Erythroblast (primary cell): Measurements from ENCODE around the gene CCDC102B.
"Not testable (repeated sequence)": the region's sequence is repeated elsewhere in the genome, so short reads cannot be mapped to it uniquely, and the experiment has no call there.

Experiments used
- DNase-seq, 2 experiments: peaks; one replicate each; lab custom pipeline; 2025; lab: John Stamatoyannopoulos, UW
- GATA1 ChIP-seq: IDR thresholded peaks from 2 replicates; pipeline ENCODE4 v1.6.1; 2011; ENCODE audit warnings: low read depth, mild to moderate bottlenecking, control low read depth, low read length, moderate library complexity
- POLR2A ChIP-seq: IDR thresholded peaks from 2 replicates; pipeline ENCODE4 v1.6.1; 2011; ENCODE audit warnings: mild to moderate bottlenecking, low read length

CCDC102B gene

DNA sequence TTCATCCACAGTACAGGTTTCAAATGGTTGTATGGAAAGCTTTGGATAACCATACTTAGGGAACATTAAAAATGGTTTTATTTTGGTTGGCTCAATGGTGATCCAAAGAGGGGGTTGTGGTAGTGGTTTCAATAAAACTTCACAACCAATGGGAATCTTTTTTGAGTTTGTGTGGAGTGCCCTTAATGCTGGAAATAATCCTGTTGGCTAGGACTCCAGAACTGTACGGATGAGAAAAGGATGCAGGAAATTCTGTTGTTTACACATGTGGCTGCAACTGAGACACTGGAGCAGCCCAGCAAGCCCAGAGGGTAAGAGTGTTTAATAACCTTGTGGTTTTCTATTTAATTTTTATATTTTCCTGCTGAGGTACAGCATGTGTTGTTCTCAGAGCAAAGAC lies at the start of gene CCDC102B:
TSS of gene CCDC102B (plus strand) at position 210 of the 400 bp plus-strand sequence. CDS start 38,684 bp downstream, outside the sequence.
- TF ChIP-seq GATA1 (no peak), POLR2A (no peak)
- no peak for DNase-seq

- no peak for DNase-seq
- TF ChIP-seq GATA1 (no peak), POLR2A (no peak)
Measured at GRCh38 chr18:68757126-68757525, 40.8 kb upstream of the CCDC102B start.

- no peak for TF ChIP-seq POLR2A
- TF ChIP-seq GATA1 = no peak
- no peak for DNase-seq
Measured at GRCh38 chr18:68759308-68759707, 38.6 kb upstream of the CCDC102B start.

DNA sequence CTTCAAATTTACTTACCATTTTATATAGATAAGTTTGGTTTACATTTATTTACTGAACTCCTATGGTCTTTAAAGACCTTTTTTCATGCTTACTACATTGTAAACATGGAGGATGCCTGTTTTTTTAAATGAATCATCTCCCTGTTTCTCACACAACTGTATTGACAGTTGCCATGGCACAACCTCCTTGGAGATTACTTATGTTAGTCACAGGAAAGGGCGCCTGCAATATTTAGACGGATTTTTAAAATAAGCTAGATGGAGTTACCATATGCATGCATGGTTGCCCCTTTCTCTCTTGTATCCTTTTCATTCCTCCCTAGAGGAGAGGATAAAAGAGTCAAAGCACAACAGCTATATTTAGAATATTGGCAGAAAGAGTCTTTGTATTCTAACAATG lies 34.8 kb upstream of the CCDC102B start:
- TF ChIP-seq GATA1 (no peak), POLR2A (no peak)
- no peak for DNase-seq

DNA sequence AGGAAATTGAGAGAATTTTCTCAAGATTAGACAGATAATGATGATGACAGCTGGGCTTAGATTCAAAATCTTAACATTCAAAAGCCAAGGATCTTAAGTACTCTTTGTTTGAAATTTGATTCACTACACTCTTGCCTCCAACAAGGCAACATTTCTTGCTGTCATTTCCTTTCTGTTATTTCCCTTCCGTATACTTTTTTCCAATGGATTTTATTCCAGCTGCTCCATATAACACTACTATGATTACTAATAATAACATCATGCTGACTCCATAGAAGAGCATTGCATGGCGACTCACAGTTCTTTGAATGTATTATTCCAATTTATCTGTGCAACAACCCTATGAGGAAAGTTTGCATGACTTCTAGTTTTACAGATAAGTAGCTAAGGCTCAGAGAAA lies 33.9 kb upstream of the CCDC102B start:
- TF ChIP-seq POLR2A = no peak
- no peak for TF ChIP-seq GATA1
- DNase-seq = no peak

- no peak for DNase-seq
- no peak for TF ChIP-seq GATA1
- TF ChIP-seq POLR2A = no peak
Measured at GRCh38 chr18:68766433-68766832, 31.4 kb upstream of the CCDC102B start.

DNA sequence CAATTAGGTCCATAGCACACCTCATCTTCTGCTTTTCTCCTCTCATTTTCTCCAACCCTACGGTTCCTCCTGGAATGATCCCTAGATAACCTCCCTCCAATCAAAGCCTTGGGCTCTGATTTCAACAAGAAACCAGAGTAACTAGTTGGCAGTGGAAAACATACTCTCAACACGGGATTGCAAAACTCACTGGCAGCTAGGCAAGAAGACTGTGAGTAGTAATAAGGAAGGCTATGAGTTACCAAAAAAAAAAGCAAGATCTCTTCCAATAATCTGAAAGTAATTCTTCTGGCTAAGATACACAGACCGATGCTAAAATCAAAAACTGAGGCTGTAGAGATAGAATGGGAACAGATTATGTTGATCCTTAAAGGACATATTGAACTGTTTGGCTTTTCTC lies 28.4 kb upstream of the CCDC102B start:
- no peak for DNase-seq
- TF ChIP-seq GATA1 (no peak), POLR2A (no peak)

DNA sequence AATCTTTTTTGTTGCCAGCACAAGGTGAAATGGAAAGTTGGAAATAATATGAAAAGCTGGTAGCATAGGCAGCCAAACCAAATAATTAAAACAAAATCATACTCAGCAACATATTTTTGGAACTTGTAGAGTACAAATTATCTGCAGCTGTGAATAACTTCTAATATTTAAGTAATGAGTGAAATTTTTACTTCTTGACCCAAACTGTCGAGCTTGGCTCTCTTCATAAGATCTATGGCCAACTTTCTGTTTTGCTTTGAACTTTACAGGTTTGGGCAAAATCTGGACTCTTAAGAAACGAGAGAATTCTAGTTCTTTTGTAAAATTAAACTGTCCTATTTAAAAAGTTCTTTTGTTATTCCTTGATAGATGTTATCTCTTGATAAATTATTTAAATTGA lies 25.6 kb upstream of the CCDC102B start:
- TF ChIP-seq POLR2A = no peak
- TF ChIP-seq GATA1 = no peak

DNA sequence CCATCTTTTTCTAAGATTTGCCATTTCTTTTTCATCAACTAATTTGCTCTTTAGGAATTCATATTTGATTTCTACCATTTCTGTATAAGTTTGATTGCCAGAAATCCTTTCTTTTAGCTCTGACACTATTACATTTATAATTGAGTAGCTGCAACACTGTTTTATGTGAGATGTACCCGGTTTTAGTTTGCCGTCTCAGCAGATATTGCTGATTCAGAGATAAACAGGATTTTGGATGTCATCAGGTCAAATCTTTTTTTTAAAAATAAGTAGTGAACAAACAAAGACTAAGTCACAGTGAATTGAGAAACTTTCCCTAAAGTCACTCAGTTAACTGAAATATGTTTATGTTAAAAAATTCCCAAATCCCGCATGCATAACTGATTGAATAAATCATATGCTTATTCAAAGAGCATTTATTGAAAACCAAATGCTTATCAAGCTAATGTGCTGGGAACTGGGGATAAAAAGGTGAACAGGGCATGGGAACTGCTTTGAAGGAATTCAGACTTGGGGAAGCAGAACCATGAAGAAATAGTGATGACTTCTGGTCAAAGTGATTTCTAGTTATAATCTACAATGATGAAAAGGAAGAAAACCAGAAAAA lies 19.5 kb upstream of the CCDC102B start:
- no peak for DNase-seq
- TF ChIP-seq POLR2A = no peak
- no peak for TF ChIP-seq GATA1

More for the DNA sequence above, 25.6 kb upstream of the CCDC102B start:
- DNase-seq = no peak

- no peak for DNase-seq
- TF ChIP-seq GATA1 (no peak), POLR2A (no peak)
Measured at GRCh38 chr18:68779169-68779568, 18.7 kb upstream of the CCDC102B start.

DNA sequence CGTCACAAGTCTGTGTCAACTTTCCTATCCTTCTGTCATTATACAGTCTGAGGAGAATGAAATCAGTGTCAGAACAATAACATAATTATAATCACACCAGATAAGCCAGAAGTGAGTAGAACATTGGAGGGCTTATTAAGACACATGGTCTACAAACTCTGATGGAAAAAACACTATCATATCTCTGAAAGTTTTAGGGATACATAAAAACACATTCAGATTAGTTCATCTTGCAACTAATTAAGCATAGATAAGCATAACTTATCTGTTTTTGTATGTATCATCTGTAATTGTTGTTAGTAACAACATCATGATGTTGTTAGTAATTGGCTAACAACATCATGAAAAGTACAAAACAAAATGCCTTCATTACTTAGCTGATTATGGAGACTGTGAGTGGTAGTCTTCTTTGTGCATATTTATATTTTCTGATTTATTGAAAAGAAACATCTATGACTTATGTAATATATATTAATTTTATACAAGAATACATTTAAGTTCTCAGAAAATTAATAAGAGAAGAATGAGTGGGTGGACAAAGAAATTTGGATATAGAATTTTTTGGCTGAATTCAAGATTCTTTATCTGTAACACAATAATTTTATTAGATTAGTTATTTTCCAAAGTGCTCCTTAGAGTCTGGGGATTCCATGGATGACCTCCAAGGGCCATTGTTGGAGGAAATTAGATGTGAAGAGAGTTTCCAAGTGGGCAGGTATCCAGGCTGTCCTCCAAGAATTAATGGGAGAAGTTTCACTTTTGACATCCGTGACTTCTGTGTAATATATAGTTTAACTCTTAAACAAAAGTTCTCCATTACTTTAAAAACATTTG lies 16.9 kb upstream of the CCDC102B start:
- no peak for DNase-seq
- TF ChIP-seq POLR2A (no peak), GATA1 (no peak)

GRCh38 chr18:68783506-68783905 lies 14.4 kb upstream of the CCDC102B start:
- DNase-seq = no peak

DNA sequence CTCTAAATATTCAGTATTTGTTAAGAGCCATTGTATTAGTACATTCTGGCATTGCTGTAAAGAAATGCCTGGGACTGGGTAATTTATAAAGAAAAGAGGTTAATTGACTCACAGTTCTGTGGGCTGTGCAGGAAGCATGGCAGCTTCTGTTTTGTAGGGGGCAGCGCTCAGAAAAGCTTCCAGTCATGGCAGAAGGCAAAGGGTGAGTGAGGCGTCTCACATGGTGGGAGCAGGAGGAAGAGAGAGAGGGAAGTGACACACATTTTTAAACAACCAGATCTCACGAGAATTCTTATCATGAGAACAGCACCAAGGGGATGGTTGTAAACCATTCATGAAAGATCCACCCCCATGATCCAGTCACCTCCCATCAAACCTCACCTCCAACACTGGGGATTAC lies 13.8 kb upstream of the CCDC102B start:
- no peak for TF ChIP-seq POLR2A
- no peak for TF ChIP-seq GATA1
- no peak for DNase-seq

More at GRCh38 chr18:68783506-68783905, 14.4 kb upstream of the CCDC102B start:
- TF ChIP-seq POLR2A (no peak), GATA1 (no peak)

DNA sequence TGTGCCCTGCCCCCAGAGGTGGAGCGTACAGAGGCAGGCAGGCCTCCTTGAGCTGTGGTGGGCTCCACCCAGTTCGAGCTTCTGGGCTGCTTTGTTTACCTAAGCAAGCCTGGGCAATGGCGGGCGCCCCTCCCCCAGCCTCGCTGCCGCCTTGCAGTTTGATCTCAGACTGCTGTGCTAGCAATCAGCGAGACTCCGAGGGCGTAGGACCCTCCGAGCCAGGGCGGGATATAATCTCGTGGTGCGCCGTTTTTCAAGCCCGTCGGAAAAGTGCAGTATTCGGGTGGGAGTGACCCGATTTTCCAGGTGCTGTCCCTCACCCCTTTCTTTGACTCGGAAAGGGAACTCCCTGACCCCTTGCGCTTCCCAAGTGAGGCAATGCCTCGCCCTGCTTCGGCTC lies 7.6 kb upstream of the CCDC102B start:
- DNase-seq = not testable (repeated sequence)
